PC-3 (cell line): ENCODE measurements around the gene MX1. TPM values are rescaled to one million over a fixed set of nuclear protein-coding genes. Genes with fewer than 3 reads are reported as not detected.

ENCODE experiments used
- ATAC-seq: fragments of 200-7000 bp; cut with Tn5 transposase; 2 replicates; pipeline ENCODE4 v1.9.1; 2020; ENCODE audit warnings: mild to moderate bottlenecking, moderate library complexity
- BruUV-seq: library from RNA; stranded (reverse); fragments of 400-500 nt; replicated peaks from 2 replicates; lab custom pipeline; 2021; lab: Mats Ljungman, UMichigan
- CTCF ChIA-PET: fragments of 300-600 bp; sonication (Branson Sonifier 250); formaldehyde crosslinking; loops from one replicate; lab custom pipeline; 2022; ENCODE audit warnings: antibody characterized with exemption; lab: Charles Lee
- POLR2A ChIA-PET: fragments of 300-600 bp; sonication (Branson Sonifier 250); formaldehyde crosslinking; loops from one replicate; lab custom pipeline; 2022; ENCODE audit warnings: antibody characterized with exemption; ENCODE audit not compliant: unreplicated experiment; lab: Charles Lee
- DNase-seq: peaks from one replicate; pipeline ENCODE4 v3.0.0-alpha.2; 2015
- H2AFZ ChIP-seq: fragments of 300-600 bp; sonication (generic); 2 replicates; pipeline ENCODE4 v1.6.0; 2016; ENCODE audit warnings: antibody characterized with exemption, low read length
- H3F3A ChIP-seq: fragments of 300-600 bp; sonication (generic); one replicate; pipeline ENCODE4 v1.6.0; 2017; ENCODE audit warnings: antibody characterized with exemption, low read length, control low read depth, mild to moderate bottlenecking; ENCODE audit not compliant: unreplicated experiment
- H3K27ac ChIP-seq: fragments of 300-600 bp; sonication (generic); 2 replicates; pipeline ENCODE4 v1.5.1; 2016; ENCODE audit warnings: mild to moderate bottlenecking, low read length
- H3K27me3 ChIP-seq: fragments of 300-600 bp; sonication (generic); 2 replicates; pipeline ENCODE4 v1.6.1; 2016; ENCODE audit warnings: low read length, mixed read lengths
- H3K36me3 ChIP-seq: fragments of 300-600 bp; sonication (generic); 2 replicates; pipeline ENCODE4 v1.6.1; 2016; ENCODE audit warnings: low read depth, mixed run types, low read length, mixed read lengths
- H3K4me1 ChIP-seq: fragments of 300-600 bp; sonication (generic); 2 replicates; pipeline ENCODE4 v1.5.1; 2016; ENCODE audit warnings: low read length; ENCODE audit not compliant: insufficient read depth
- H3K4me2 ChIP-seq: fragments of 300-600 bp; sonication (generic); 2 replicates; pipeline ENCODE4 v1.6.0; 2016; ENCODE audit warnings: low read length
- H3K4me3 ChIP-seq: fragments of 300-600 bp; sonication (generic); 2 replicates; pipeline ENCODE4 v1.5.1; 2016; ENCODE audit warnings: mild to moderate bottlenecking, low read length, mixed read lengths
- H3K79me2 ChIP-seq: fragments of 300-600 bp; sonication (generic); 2 replicates; pipeline ENCODE4 v1.6.1; 2017; ENCODE audit warnings: low read length, mixed read lengths
- H3K9ac ChIP-seq: fragments of 300-600 bp; sonication (generic); 2 replicates; pipeline ENCODE4 v1.6.0; 2016; ENCODE audit warnings: mild to moderate bottlenecking, low read length
- H3K9me2 ChIP-seq: fragments of 300-600 bp; sonication (generic); replicated peaks from 2 replicates; pipeline ENCODE4 v1.6.1; 2016; ENCODE audit warnings: mixed run types, low read length, mixed read lengths
- H3K9me3 ChIP-seq: fragments of 300-600 bp; sonication (generic); 2 replicates; pipeline ENCODE4 v1.6.1; 2016; ENCODE audit warnings: low read length, mixed read lengths
- H4K20me1 ChIP-seq: fragments of 300-600 bp; sonication (generic); 2 replicates; pipeline ENCODE4 v1.6.1; 2016; ENCODE audit warnings: low read length, mixed read lengths
- EZH2 ChIP-seq: fragments of 300-600 bp; sonication (generic); IDR thresholded peaks from one replicate; pipeline ENCODE4 v1.6.1; 2017; ENCODE audit warnings: antibody characterized with exemption, mild to moderate bottlenecking, low read length; ENCODE audit not compliant: unreplicated experiment
- EZH2phosphoT487 ChIP-seq: fragments of 300-600 bp; sonication (generic); IDR thresholded peaks from 2 replicates; pipeline ENCODE4 v1.6.1; 2018; ENCODE audit warnings: mild to moderate bottlenecking, antibody characterized with exemption, low read length, borderline replicate concordance
- intact Hi-C: fragments of 100-400 bp; cut with micrococcal nuclease; formaldehyde crosslinking; loops from 2 replicates; pipeline ENCODE4 v1.9.0; 2023
- total RNA-seq: library from RNA; depleted of rRNA; stranded (reverse); fragments of >200 nt; gene quantifications from 2 replicates; pipeline ENCODE4 v1.2.3, GENCODE V29; 2014
- TF ChIP-seq, protein P1 (sequence below): fragments of 300-600 bp; sonication (generic); conservative IDR thresholded peaks from 2 replicates; pipeline ENCODE4 v1.5.1; 2017; ENCODE audit warnings: antibody characterized with exemption, low read depth, mild to moderate bottlenecking, low read length

Gene MX1
- total RNA-seq, 1 experiment from 2014 or later, result 12.6 TPM

DNA sequence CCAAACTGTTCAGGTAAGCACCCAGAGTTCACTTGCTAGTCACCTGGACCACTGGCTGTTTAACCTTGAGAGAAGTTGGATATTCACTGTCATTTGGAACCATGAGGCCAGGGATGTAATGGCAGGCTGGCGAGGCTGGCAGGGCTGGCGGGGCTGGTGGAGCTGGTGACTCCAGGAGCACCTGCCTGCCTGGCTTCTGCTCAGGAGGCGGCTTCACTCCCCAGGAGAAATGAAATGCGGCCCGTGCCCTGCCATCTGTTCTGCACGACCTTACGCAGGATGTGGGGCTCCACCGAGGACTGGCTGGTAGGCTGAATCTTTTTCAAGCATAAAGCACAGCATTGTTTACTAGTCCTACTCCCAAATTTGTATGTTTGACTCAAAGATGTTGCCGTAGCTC, 22.7 kb upstream of the MX1 start:
- ChIA-PET CTCF (no interaction called here), POLR2A (no interaction called here)
- no peaks in the 10 kb centered on the region for H3F3A ChIP-seq
- intact Hi-C loops, result no loop called here
- no peaks in the 10 kb centered on the region for H3K27me3 ChIP-seq
- H3K27ac ChIP-seq, result no peak overlapping the region
- no peaks in the 10 kb centered on the region for H4K20me1 ChIP-seq
- no peak overlapping the region for H3K9ac ChIP-seq
- DNase-seq, result no peak
- no TSS peak for BruUV-seq
- no peaks in the 10 kb centered on the region for H3K4me1 ChIP-seq
- H2AFZ ChIP-seq, result no peak overlapping the region
- H3K9me3 ChIP-seq, result no peaks in the 10 kb centered on the region
- no peak for TF ChIP-seq EZH2
- TF ChIP-seq, protein P1, sequence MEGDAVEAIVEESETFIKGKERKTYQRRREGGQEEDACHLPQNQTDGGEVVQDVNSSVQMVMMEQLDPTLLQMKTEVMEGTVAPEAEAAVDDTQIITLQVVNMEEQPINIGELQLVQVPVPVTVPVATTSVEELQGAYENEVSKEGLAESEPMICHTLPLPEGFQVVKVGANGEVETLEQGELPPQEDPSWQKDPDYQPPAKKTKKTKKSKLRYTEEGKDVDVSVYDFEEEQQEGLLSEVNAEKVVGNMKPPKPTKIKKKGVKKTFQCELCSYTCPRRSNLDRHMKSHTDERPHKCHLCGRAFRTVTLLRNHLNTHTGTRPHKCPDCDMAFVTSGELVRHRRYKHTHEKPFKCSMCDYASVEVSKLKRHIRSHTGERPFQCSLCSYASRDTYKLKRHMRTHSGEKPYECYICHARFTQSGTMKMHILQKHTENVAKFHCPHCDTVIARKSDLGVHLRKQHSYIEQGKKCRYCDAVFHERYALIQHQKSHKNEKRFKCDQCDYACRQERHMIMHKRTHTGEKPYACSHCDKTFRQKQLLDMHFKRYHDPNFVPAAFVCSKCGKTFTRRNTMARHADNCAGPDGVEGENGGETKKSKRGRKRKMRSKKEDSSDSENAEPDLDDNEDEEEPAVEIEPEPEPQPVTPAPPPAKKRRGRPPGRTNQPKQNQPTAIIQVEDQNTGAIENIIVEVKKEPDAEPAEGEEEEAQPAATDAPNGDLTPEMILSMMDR, result no peak
- no peak for TF ChIP-seq EZH2phosphoT487
- ATAC-seq, result no peak
- no peak overlapping the region for H3K4me3 ChIP-seq
- H3K36me3 ChIP-seq, result no peaks in the 10 kb centered on the region
- no peaks in the 10 kb centered on the region for H3K9me2 ChIP-seq
- no peak overlapping the region for H3K4me2 ChIP-seq
- H3K79me2 ChIP-seq, result no peaks in the 10 kb centered on the region

DNA sequence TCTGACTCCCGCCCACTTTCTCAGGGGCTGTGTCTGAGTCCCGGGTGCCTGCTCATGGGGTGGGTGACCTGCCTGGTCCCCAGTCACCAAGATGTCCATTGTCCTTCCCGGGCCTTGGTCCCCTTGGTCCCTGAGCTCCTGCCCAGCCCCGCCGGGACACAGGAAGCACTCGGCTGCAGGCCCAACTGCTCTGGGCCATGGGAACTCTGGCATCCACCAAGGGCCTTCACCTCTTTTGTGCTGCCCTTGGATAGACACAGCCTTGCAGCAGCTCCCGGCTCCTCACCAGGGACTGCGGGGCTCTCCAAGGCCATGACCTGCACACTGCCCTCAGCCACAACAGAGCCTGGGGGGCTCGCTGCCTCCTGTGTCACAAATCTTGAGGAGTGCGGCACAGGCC, 22.1 kb upstream of the MX1 start:
- H4K20me1 ChIP-seq, result no peaks in the 10 kb centered on the region
- ATAC-seq, result no peak
- TF ChIP-seq, protein P1, result no peak
- TF ChIP-seq EZH2phosphoT487 (no peak), EZH2 (no peak)
- no peaks in the 10 kb centered on the region for H3F3A ChIP-seq
- no peak for DNase-seq
- no peak overlapping the region for H3K27ac ChIP-seq
- no peak overlapping the region for H3K4me3 ChIP-seq
- intact Hi-C loops, result no loop called here
- CTCF ChIA-PET, result no interaction called here
- no peaks in the 10 kb centered on the region for H3K79me2 ChIP-seq
- H2AFZ ChIP-seq, result no peak overlapping the region
- H3K36me3 ChIP-seq, result no peaks in the 10 kb centered on the region
- H3K27me3 ChIP-seq, result no peaks in the 10 kb centered on the region
- no peaks in the 10 kb centered on the region for H3K4me1 ChIP-seq
- H3K9ac ChIP-seq, result no peak overlapping the region
- H3K9me3 ChIP-seq, result no peaks in the 10 kb centered on the region
- H3K4me2 ChIP-seq, result no peak overlapping the region
- H3K9me2 ChIP-seq, result no peaks in the 10 kb centered on the region
- BruUV-seq, result no TSS peak
- POLR2A ChIA-PET, result interaction anchor here (0.6 kb wide), 1 partner anchor 11 kb away, joined by 3 read pairs; no protein-coding TSS in a partner anchor

- Histone ChIP-seq H4K20me1 (no peaks in the 10 kb centered on the region), H3F3A (no peaks in the 10 kb centered on the region), H2AFZ (no peak overlapping the region), H3K9me3 (no peaks in the 10 kb centered on the region), H3K79me2 (no peaks in the 10 kb centered on the region), H3K9ac (no peak overlapping the region), H3K36me3 (no peaks in the 10 kb centered on the region), H3K4me2 (no peak overlapping the region), H3K4me1 (no peaks in the 10 kb centered on the region), H3K4me3 (no peak overlapping the region), H3K9me2 (no peaks in the 10 kb centered on the region), H3K27me3 (no peaks in the 10 kb centered on the region), H3K27ac (no peak overlapping the region)
- POLR2A ChIA-PET, result no interaction called here
- TF ChIP-seq EZH2 (no peak), EZH2phosphoT487 (no peak)
- TF ChIP-seq, protein P1, result no peak
- BruUV-seq, result no TSS peak
- CTCF ChIA-PET, result no interaction called here
- ATAC-seq (no peak), DNase-seq (no peak)
- intact Hi-C loops, result no loop called here
Observed at GRCh38 chr21:41405321-41405720, 20.7 kb upstream of the MX1 start.
